ENCODE data around the gene GSN.
A peak's percentile ranks its signal among the peaks of the same experiment; 100 is the strongest.

Gene GSN

GRCh38 chr9:121267689-121268597 is at the start of gene GSN:
Gene GSN, plus strand, starts transcription at chr9:121268162. Its CDS starts 33,810 bp downstream, at chr9:121301972.
- H3K27me3 ChIP-seq (ENCODE audit: control insufficient read depth, insufficient read depth, low read length), result peaks cover 3% of the 10 kb centered on the region; the same call in 1 of the 2 replicates
- H3K4me1 ChIP-seq (ENCODE audit: control insufficient read depth, insufficient read depth, low read length), result peaks cover 2% of the 10 kb centered on the region; the same call in 1 of the 2 replicates
- DNase-seq (ENCODE audit: low read depth, low spot score), result no peak
- H3K9me3 ChIP-seq (ENCODE audit: control insufficient read depth, insufficient read depth, low read length), result no peaks in the 10 kb centered on the region
- H3K4me3 ChIP-seq (ENCODE audit: low read length), result peak within 1 kb of the TSS; percentile 77; the same call in 1 of the 2 replicates
- H3K36me3 ChIP-seq (ENCODE audit: control insufficient read depth, insufficient read depth, low read length), result no peaks in the 10 kb centered on the region
- no peak within 1 kb of the TSS for H3K27ac ChIP-seq (ENCODE audit: low read length)
- no CpG with 5 or more reads among the region's 64 CpGs for WGBS (ENCODE audit: insufficient coverage, insufficient read length)

DNA sequence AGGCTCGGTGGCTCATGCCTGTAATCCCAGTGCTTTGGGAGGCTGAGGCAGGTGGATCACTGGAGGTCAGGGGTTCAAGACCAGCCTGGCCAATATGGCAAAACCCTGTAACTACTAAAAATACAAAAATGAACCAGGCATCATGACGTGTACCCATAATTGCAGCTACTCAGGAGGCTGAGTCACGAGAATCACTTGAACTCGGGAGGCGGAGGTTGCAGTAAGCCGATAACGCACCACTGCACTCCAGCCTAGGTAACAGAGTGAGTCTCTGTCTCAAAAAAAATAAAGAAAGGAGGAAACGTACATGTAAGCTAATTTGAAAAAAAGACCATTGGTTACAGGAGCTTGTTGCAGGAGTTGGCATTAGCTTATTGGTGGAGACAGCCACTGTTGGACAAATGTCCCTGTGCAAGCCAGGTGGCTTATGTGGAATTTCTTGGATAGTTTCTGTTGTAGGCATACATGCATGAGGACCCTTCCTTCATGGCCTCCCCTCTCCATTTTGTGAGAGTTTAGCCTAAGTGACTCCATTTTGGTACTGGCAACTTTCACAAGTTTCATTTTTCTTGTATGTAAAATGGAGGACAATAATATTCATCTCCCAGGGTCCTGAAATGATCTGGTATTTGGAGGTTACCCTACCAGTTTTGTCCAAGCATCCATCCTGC is 49.5 kb upstream of the GSN start:
- DNase-seq (ENCODE audit: low read depth, low spot score), result no peak
- Histone ChIP-seq H3K9me3 (ENCODE audit: control insufficient read depth, insufficient read depth, low read length) (no peaks in the 10 kb centered on the region), H3K4me1 (ENCODE audit: control insufficient read depth, insufficient read depth, low read length) (peaks cover 5% of the 10 kb centered on the region; the same call in 1 of the 2 replicates), H3K27me3 (ENCODE audit: control insufficient read depth, insufficient read depth, low read length) (no peaks in the 10 kb centered on the region), H3K36me3 (ENCODE audit: control insufficient read depth, insufficient read depth, low read length) (no peaks in the 10 kb centered on the region), H3K4me3 (ENCODE audit: low read length) (no peak overlapping the region), H3K27ac (ENCODE audit: low read length) (no peak overlapping the region)
- no CpG with 5 or more reads among the region's 8 CpGs for WGBS (ENCODE audit: insufficient coverage, insufficient read length)

- Histone ChIP-seq H3K9me3 (ENCODE audit: control insufficient read depth, insufficient read depth, low read length) (no peaks in the 10 kb centered on the region), H3K4me3 (ENCODE audit: low read length) (no peak overlapping the region), H3K27ac (ENCODE audit: low read length) (no peak overlapping the region), H3K4me1 (ENCODE audit: control insufficient read depth, insufficient read depth, low read length) (peaks cover 3% of the 10 kb centered on the region; the same call in 1 of the 2 replicates), H3K27me3 (ENCODE audit: control insufficient read depth, insufficient read depth, low read length) (no peaks in the 10 kb centered on the region), H3K36me3 (ENCODE audit: control insufficient read depth, insufficient read depth, low read length) (no peaks in the 10 kb centered on the region)
- no peak for DNase-seq (ENCODE audit: low read depth, low spot score)
- no CpG with 5 or more reads among the region's 3 CpGs for WGBS (ENCODE audit: insufficient coverage, insufficient read length)
Observed at GRCh38 chr9:121219530-121219929, 48.4 kb upstream of the GSN start.

DNA sequence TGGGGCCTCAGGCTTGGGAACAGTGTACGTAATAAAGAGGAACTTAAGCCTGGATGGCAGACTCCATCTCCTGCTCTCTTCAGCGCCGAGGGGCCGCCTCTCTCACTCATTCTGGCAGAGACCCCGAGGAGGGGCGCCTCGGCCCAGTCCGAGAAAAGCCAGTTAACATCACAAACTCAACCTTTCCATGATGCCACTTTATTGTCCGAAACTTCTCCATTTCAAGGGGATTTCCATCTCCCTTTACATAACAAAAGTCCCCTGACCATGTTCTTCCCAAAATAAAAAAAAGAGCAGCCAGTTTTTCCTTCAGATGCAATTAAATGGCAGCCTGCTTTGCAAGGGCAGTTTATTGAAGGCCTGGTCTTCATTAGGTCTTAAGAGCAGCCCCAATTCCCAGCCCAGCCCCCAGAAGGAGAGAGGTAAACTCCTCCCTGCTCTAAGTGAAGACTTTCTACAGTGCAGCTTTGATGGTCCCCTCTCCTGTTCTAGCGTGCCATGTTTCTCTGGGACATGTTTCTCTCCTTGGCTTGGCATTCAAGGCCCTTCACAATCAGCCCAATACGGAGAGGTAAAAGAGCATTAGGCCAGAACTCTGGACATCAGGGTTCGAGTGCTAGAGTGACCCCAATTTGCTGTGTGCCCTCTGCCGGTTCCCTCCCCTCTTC is 46.8 kb upstream of the GSN start:
- Histone ChIP-seq H3K36me3 (ENCODE audit: control insufficient read depth, insufficient read depth, low read length) (no peaks in the 10 kb centered on the region), H3K27ac (ENCODE audit: low read length) (no peak overlapping the region), H3K4me1 (ENCODE audit: control insufficient read depth, insufficient read depth, low read length) (peaks cover 3% of the 10 kb centered on the region; the same call in 1 of the 2 replicates), H3K4me3 (ENCODE audit: low read length) (no peak overlapping the region), H3K9me3 (ENCODE audit: control insufficient read depth, insufficient read depth, low read length) (no peaks in the 10 kb centered on the region), H3K27me3 (ENCODE audit: control insufficient read depth, insufficient read depth, low read length) (no peaks in the 10 kb centered on the region)
- WGBS (ENCODE audit: insufficient coverage, insufficient read length), result no CpG with 5 or more reads among the region's 13 CpGs
- DNase-seq (ENCODE audit: low read depth, low spot score), result peak; percentile 41

DNA sequence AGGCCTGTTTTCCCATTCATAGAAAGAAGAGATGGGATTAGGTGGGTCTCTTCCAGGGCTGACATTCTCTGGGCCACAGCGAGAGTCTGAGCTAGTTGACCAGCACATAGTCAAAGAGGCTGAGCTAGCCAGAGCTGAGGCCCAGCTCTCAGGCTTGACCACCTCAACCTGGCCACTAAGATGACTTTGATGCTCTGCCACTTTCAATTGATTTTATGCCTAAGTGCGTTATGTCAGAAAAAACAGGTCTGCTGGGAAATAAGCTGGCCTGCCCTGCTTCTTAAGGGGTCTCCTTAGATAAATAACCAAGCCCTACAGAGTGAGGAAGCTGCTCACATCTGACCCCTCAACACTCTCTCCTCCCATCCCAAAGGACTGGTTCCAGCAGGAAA is 46.3 kb upstream of the GSN start:
- no peak overlapping the region for H3K27ac ChIP-seq (ENCODE audit: low read length)
- no peak for DNase-seq (ENCODE audit: low read depth, low spot score)
- H3K9me3 ChIP-seq (ENCODE audit: control insufficient read depth, insufficient read depth, low read length), result no peaks in the 10 kb centered on the region
- no peak overlapping the region for H3K4me3 ChIP-seq (ENCODE audit: low read length)
- peaks cover 3% of the 10 kb centered on the region; the same call in 1 of the 2 replicates for H3K4me1 ChIP-seq (ENCODE audit: control insufficient read depth, insufficient read depth, low read length)
- H3K36me3 ChIP-seq (ENCODE audit: control insufficient read depth, insufficient read depth, low read length), result no peaks in the 10 kb centered on the region
- no CpG with 5 or more reads among the region's 2 CpGs for WGBS (ENCODE audit: insufficient coverage, insufficient read length)
- H3K27me3 ChIP-seq (ENCODE audit: control insufficient read depth, insufficient read depth, low read length), result no peaks in the 10 kb centered on the region

DNA sequence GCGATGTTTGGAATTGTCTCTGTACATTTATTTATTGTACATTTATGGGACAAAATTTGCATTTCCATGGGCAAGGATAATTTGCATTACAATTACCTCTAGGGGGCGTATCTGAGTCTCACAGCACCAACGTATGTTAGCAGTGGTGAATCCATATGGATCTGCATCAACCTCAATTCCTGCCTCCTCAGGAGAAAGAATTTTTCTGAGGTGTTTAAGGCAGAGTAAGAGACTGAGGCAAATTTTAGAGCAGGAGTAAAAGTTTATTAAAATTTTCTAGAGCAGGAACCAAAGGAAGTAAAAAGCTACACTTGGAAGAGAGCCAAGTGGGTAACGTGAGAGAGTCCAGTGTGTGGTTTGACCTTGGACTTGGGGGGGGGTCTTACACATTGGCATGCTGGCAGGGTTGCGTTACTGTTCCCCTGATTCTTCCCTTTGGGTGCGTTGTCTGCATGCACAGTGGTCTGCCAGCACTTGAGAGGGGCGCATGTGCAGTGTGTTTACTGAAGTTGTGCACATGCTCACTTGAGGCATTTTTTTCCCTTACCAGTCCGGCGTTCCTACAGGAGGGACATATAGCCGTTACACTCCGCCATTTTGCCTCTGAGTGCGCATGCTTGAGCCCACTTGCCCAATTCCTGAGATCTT is 45.3 kb upstream of the GSN start:
- Histone ChIP-seq H3K27me3 (ENCODE audit: control insufficient read depth, insufficient read depth, low read length) (no peaks in the 10 kb centered on the region), H3K4me3 (ENCODE audit: low read length) (no peak overlapping the region), H3K27ac (ENCODE audit: low read length) (no peak overlapping the region), H3K9me3 (ENCODE audit: control insufficient read depth, insufficient read depth, low read length) (no peaks in the 10 kb centered on the region), H3K36me3 (ENCODE audit: control insufficient read depth, insufficient read depth, low read length) (no peaks in the 10 kb centered on the region), H3K4me1 (ENCODE audit: control insufficient read depth, insufficient read depth, low read length) (peaks cover 3% of the 10 kb centered on the region; the same call in 1 of the 2 replicates)
- no peak for DNase-seq (ENCODE audit: low read depth, low spot score)
- 96% methylated on average over 1 of the region's 12 CpGs for WGBS (ENCODE audit: insufficient coverage, insufficient read length)

GRCh38 chr9:121225240-121225639 is 42.7 kb upstream of the GSN start:
- H3K4me1 ChIP-seq (ENCODE audit: control insufficient read depth, insufficient read depth, low read length), result peaks cover 1% of the 10 kb centered on the region; the same call in 1 of the 2 replicates
- H3K36me3 ChIP-seq (ENCODE audit: control insufficient read depth, insufficient read depth, low read length), result no peaks in the 10 kb centered on the region
- no peaks in the 10 kb centered on the region for H3K9me3 ChIP-seq (ENCODE audit: control insufficient read depth, insufficient read depth, low read length)
- H3K27ac ChIP-seq (ENCODE audit: low read length), result no peak overlapping the region
- H3K27me3 ChIP-seq (ENCODE audit: control insufficient read depth, insufficient read depth, low read length), result no peaks in the 10 kb centered on the region
- WGBS (ENCODE audit: insufficient coverage, insufficient read length), result no CpG with 5 or more reads among the region's 5 CpGs
- no peak for DNase-seq (ENCODE audit: low read depth, low spot score)
- no peak overlapping the region for H3K4me3 ChIP-seq (ENCODE audit: low read length)

- no peaks in the 10 kb centered on the region for H3K27me3 ChIP-seq (ENCODE audit: control insufficient read depth, insufficient read depth, low read length)
- WGBS (ENCODE audit: insufficient coverage, insufficient read length), result no CpG with 5 or more reads among the region's 2 CpGs
- H3K27ac ChIP-seq (ENCODE audit: low read length), result no peak overlapping the region
- no peaks in the 10 kb centered on the region for H3K36me3 ChIP-seq (ENCODE audit: control insufficient read depth, insufficient read depth, low read length)
- H3K9me3 ChIP-seq (ENCODE audit: control insufficient read depth, insufficient read depth, low read length), result no peaks in the 10 kb centered on the region
- H3K4me1 ChIP-seq (ENCODE audit: control insufficient read depth, insufficient read depth, low read length), result peaks cover 1% of the 10 kb centered on the region; the same call in 1 of the 2 replicates
- no peak overlapping the region for H3K4me3 ChIP-seq (ENCODE audit: low read length)
- no peak for DNase-seq (ENCODE audit: low read depth, low spot score)
Observed at GRCh38 chr9:121226175-121226574, 41.8 kb upstream of the GSN start.

DNA sequence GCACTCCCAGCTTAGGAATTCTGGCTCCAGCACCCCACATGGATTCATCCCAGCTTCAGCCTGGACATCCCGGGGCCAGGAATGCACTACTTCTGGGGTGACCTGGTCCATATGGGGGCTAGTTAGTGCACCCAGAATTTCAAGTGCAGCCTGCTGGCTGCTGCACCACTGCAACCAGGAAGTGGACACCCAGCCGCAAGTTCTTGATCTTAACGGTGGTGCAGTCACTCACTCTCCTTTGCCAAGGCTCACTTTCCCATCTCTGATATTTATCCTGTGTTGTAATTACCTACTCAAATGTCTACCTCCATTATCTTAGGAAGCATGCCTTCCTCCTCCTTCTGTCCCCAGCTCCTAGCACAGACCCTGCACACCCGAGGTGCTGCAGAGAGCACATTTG is 40.1 kb upstream of the GSN start:
- no peaks in the 10 kb centered on the region; the same call in 1 of the 2 replicates for H3K4me1 ChIP-seq (ENCODE audit: control insufficient read depth, insufficient read depth, low read length)
- no peak for DNase-seq (ENCODE audit: low read depth, low spot score)
- H3K9me3 ChIP-seq (ENCODE audit: control insufficient read depth, insufficient read depth, low read length), result no peaks in the 10 kb centered on the region
- no peaks in the 10 kb centered on the region for H3K36me3 ChIP-seq (ENCODE audit: control insufficient read depth, insufficient read depth, low read length)
- no peak overlapping the region for H3K27ac ChIP-seq (ENCODE audit: low read length)
- WGBS (ENCODE audit: insufficient coverage, insufficient read length), result no CpG with 5 or more reads among the region's 4 CpGs
- no peak overlapping the region for H3K4me3 ChIP-seq (ENCODE audit: low read length)
- H3K27me3 ChIP-seq (ENCODE audit: control insufficient read depth, insufficient read depth, low read length), result no peaks in the 10 kb centered on the region

DNA sequence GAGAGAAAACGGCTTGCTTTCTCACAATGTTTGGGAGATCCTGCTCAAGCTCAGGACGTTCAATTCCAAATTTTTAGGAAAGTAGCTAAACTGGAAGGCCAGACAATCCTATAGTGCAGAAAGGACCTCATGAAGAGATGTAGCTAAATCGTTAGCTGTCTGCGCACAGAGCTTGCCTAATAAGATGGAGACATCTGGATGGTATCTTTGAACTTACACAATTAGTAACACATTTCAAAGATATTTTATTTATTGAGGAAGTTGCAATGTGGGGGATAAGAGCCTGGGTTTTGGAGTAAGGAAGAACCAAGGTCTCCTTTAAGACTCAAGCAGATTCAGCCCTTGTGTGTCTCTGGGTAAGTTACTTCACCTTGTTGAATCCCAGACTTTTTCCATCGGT is 37.7 kb upstream of the GSN start:
- H3K4me1 ChIP-seq (ENCODE audit: control insufficient read depth, insufficient read depth, low read length), result no peaks in the 10 kb centered on the region
- no peaks in the 10 kb centered on the region for H3K9me3 ChIP-seq (ENCODE audit: control insufficient read depth, insufficient read depth, low read length)
- H3K4me3 ChIP-seq (ENCODE audit: low read length), result no peak overlapping the region
- no peak for DNase-seq (ENCODE audit: low read depth, low spot score)
- H3K27ac ChIP-seq (ENCODE audit: low read length), result no peak overlapping the region
- no peaks in the 10 kb centered on the region for H3K36me3 ChIP-seq (ENCODE audit: control insufficient read depth, insufficient read depth, low read length)
- no CpG with 5 or more reads among the region's 5 CpGs for WGBS (ENCODE audit: insufficient coverage, insufficient read length)
- H3K27me3 ChIP-seq (ENCODE audit: control insufficient read depth, insufficient read depth, low read length), result no peaks in the 10 kb centered on the region
